Endothelial cell (in vitro differentiated cells): ENCODE results near the gene PLCD1. TPM values are rescaled to one million over a fixed set of nuclear protein-coding genes. Genes with fewer than 3 reads are reported as not detected.

Experiments
- DNase-seq: peaks from one replicate; pipeline ENCODE4 v3.0.0; 2021; ENCODE audit warnings: low spot score
- H3K27ac Mint-ChIP-seq: one replicate; pipeline ENCODE4 v1.8.0; 2021; ENCODE audit warnings: mixed read lengths, inconsistent platforms; ENCODE audit not compliant: unreplicated experiment
- H3K27me3 Mint-ChIP-seq: one replicate; pipeline ENCODE4 v1.8.0; 2021; ENCODE audit warnings: mild to moderate bottlenecking, moderate library complexity, mixed read lengths, inconsistent platforms; ENCODE audit not compliant: unreplicated experiment
- H3K36me3 Mint-ChIP-seq: one replicate; pipeline ENCODE4 v1.8.0; 2021; ENCODE audit warnings: mild to moderate bottlenecking, low read depth, mixed read lengths, inconsistent platforms; ENCODE audit not compliant: unreplicated experiment
- H3K4me1 Mint-ChIP-seq: one replicate; pipeline ENCODE4 v1.8.0; 2021; ENCODE audit warnings: mild to moderate bottlenecking, mixed read lengths, inconsistent platforms; ENCODE audit not compliant: unreplicated experiment
- H3K4me3 Mint-ChIP-seq: one replicate; pipeline ENCODE4 v1.8.0; 2021; ENCODE audit warnings: mild to moderate bottlenecking, mixed read lengths, inconsistent platforms; ENCODE audit not compliant: unreplicated experiment
- H3K9me3 Mint-ChIP-seq: one replicate; pipeline ENCODE4 v1.8.0; 2021; ENCODE audit warnings: mixed read lengths, inconsistent platforms; ENCODE audit not compliant: unreplicated experiment
- total RNA-seq: library from RNA; stranded (reverse); fragmentation: NEBNext Ultra II Directional; extraction: Animal tissue kit (Norgen Biotek cat#: 25700); gene quantifications from one replicate; pipeline ENCODE4 v1.2.1, GENCODE V29; 2021; ENCODE audit not compliant: unreplicated experiment
- TF ChIP-seq, protein P1 (sequence below): fragments of 200-600 bp; sonication (generic); IDR thresholded peaks from one replicate; pipeline ENCODE4 v1.5.0; 2021; ENCODE audit warnings: antibody characterized with exemption; ENCODE audit not compliant: unreplicated experiment

Gene PLCD1
- total RNA-seq, 1 donor from 2014 or later, result 22.4 TPM

DNA sequence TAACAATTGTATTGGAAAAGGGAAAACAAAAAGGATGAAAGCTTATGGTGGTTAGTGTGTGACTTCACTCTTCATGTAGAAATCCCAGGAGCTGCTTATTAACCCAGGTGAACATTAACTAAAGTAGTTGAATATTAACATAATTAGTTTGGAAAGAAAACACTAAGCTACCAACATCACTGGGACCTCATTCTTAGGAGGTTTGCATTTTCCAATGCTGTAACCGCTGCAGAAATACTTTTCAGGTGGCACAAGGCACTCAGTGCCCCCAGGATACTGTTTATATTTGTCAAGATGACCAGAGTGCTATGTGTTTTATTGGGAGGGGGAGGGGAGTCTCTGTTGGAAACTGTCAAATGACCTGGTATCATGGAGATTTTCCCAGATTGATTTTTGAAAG, 64.7 kb downstream of the PLCD1 start:
- Mint-ChIP-seq H3K4me1 (peaks cover 61% of the 10 kb centered on the region), H3K27me3 (peaks cover 4% of the 10 kb centered on the region), H3K4me3 (no peak overlapping the region), H3K36me3 (peaks cover 25% of the 10 kb centered on the region), H3K27ac (no peak overlapping the region), H3K9me3 (no peaks in the 10 kb centered on the region)
- no peak for DNase-seq
- TF ChIP-seq, protein P1, sequence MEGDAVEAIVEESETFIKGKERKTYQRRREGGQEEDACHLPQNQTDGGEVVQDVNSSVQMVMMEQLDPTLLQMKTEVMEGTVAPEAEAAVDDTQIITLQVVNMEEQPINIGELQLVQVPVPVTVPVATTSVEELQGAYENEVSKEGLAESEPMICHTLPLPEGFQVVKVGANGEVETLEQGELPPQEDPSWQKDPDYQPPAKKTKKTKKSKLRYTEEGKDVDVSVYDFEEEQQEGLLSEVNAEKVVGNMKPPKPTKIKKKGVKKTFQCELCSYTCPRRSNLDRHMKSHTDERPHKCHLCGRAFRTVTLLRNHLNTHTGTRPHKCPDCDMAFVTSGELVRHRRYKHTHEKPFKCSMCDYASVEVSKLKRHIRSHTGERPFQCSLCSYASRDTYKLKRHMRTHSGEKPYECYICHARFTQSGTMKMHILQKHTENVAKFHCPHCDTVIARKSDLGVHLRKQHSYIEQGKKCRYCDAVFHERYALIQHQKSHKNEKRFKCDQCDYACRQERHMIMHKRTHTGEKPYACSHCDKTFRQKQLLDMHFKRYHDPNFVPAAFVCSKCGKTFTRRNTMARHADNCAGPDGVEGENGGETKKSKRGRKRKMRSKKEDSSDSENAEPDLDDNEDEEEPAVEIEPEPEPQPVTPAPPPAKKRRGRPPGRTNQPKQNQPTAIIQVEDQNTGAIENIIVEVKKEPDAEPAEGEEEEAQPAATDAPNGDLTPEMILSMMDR, result no peak

DNA sequence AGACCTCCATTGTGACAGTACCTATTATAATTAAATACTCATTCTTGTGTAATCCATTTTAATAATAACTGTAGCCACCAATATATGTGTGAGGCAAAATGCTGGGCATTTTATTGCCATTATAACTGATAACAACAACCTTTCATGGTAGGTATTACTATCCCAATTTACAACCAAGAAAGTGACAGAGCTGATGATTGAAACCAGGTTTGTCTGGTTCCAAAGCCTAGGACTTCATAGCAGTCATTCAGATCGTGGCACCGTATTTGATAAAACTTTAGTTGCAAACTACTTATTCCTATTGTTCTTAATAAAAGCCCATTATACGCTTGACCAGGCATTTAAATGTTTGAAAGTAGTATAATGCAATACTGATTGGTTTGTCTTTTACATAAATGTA, 65.3 kb downstream of the PLCD1 start:
- Mint-ChIP-seq H3K9me3 (no peaks in the 10 kb centered on the region), H3K36me3 (peaks cover 23% of the 10 kb centered on the region), H3K4me3 (no peak overlapping the region), H3K27me3 (peaks cover 2% of the 10 kb centered on the region), H3K27ac (no peak overlapping the region), H3K4me1 (peaks cover 58% of the 10 kb centered on the region)
- DNase-seq, result no peak
- TF ChIP-seq, protein P1, result no peak

DNA sequence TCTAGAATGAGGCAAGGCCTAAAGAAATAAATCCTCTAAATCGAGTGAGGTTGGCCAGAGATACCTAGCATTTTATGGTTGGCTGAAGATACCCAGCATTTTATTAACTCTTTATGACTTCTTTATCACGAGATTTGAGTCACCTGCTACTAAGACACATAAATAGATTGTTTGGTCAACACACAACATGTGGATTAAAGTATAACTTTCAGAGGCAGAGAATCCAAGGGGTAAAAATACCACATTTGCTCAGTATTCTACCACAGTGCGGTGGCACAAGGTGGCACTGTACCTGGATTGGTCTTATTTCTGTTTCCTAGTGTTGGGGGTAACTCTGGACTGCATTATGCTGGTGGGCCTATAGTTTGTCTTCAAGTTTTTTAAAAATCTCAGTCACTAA, 65.8 kb downstream of the PLCD1 start:
- no peak for DNase-seq
- peaks cover 57% of the 10 kb centered on the region for H3K4me1 Mint-ChIP-seq
- no peaks in the 10 kb centered on the region for H3K9me3 Mint-ChIP-seq
- H3K4me3 Mint-ChIP-seq, result no peak overlapping the region
- H3K36me3 Mint-ChIP-seq, result peaks cover 23% of the 10 kb centered on the region
- peaks cover 2% of the 10 kb centered on the region for H3K27me3 Mint-ChIP-seq
- TF ChIP-seq, protein P1, result no peak
- no peak overlapping the region for H3K27ac Mint-ChIP-seq

- Mint-ChIP-seq H3K27me3 (peaks cover 2% of the 10 kb centered on the region), H3K4me1 (peaks cover 56% of the 10 kb centered on the region), H3K27ac (peak overlapping the region; percentile 32), H3K4me3 (no peak overlapping the region), H3K36me3 (peaks cover 18% of the 10 kb centered on the region), H3K9me3 (no peaks in the 10 kb centered on the region)
- TF ChIP-seq, protein P1, result no peak
- no peak for DNase-seq
These were observed 66.4 kb downstream of the PLCD1 start for GRCh38 chr3:37963016-37963415.

- H3K36me3 Mint-ChIP-seq, result peaks cover 17% of the 10 kb centered on the region
- peaks cover 65% of the 10 kb centered on the region for H3K4me1 Mint-ChIP-seq
- H3K27ac Mint-ChIP-seq, result peak overlapping the region; percentile 49
- H3K27me3 Mint-ChIP-seq, result peaks cover 2% of the 10 kb centered on the region
- H3K9me3 Mint-ChIP-seq, result no peaks in the 10 kb centered on the region
- DNase-seq, result no peak
- H3K4me3 Mint-ChIP-seq, result no peak overlapping the region
- TF ChIP-seq, protein P1, result no peak
These were observed 67.6 kb downstream of the PLCD1 start for GRCh38 chr3:37961622-37962431.
